HG02973 (cell line): ENCODE measurements around the gene PRPSAP2.
A peak's percentile ranks its signal among the peaks of the same experiment; 100 is the strongest.
"Not testable (repeated sequence)": the region's sequence is repeated elsewhere in the genome, so short reads cannot be mapped to it uniquely, and the experiment has no call there.

Source experiments
- ATAC-seq: cut with Tn5 transposase; IDR thresholded peaks from one replicate; pipeline ENCODE4 v1.9.1; 2021; ENCODE audit warnings: moderate library complexity; ENCODE audit not compliant: unreplicated experiment

PRPSAP2 gene

DNA sequence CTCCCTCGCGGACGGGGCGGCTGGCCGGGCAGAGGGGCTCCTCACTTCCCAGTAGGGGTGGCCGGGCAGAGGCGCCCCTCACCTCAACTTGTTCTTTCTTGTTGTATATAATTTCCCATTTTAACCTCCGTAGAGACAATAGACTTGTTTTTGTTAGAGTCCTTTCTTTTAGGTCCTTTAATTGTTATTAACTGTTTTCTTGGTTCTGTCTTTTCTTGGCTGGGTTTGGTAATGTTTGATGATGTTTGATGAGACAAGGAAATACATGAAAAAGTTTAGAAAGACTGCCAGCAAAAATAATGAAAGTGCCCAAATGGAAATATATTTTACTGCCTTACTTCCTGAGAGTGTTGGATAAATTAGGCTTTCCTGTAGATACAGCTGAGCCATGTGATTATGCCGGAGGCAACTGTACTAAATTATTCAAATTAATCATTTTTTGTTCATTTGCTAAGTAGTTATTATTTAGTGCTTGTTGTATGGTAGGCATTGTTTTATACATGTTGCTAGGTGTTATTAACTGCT, 30.9 kb downstream of the PRPSAP2 start:
- no peak for ATAC-seq

DNA sequence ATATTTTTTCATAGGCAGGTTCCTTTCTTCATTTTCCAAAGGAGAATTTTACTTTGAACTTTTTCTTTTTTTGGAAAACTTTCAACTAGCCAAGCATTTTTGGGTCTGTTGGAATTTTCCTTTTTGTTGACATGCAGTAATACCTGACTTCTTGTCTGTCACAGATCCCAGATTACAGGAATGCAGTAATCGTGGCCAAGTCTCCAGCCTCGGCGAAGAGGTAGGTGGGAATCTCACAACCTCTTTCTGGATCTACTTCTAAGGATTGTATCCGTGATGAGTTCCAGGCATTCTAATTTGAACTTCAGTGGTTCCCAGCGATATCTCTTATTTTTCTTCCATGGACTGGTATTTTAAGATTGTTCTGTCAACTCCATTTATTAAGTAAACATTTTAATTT, 31.7 kb downstream of the PRPSAP2 start:
- no peak for ATAC-seq

DNA sequence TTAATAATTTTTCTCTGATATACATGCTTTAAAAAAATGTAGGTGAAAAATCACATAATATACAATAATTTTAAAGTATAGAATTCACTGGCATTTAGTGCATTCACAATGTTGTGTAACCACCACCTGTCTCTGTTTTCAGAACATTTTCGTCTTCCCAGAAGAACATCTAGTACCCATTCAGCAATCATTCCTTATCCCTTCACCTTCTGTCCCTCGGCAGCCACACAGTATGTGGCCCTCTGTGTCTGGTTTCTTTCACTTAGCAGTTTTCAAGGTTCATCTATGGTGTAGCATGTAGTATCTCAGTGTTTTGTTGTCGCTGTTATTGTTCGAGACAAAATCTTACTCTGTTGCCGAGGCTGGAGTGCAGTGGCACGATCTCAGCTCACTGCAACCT, 33.6 kb downstream of the PRPSAP2 start:
- no peak for ATAC-seq

DNA sequence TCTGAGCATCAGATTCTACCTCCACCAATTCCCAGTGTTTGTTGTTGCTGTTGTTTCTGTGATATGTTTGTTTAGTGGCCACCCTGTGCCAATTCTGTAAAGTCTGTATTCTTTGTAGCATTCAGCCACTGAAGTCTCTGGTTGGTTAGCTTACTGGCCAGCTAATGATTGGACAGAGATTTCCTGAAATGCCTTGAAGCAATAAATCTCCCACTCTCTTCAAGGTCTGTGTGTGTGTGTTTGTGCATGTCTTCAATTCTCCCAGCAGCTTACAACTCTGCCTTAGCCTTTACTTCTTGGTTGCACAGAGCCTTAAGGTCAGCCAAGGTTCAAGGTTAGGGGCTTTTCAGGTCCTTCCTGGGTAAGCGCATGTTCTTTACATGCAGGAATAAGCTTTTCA, 38.2 kb downstream of the PRPSAP2 start:
- ATAC-seq, result no peak

DNA sequence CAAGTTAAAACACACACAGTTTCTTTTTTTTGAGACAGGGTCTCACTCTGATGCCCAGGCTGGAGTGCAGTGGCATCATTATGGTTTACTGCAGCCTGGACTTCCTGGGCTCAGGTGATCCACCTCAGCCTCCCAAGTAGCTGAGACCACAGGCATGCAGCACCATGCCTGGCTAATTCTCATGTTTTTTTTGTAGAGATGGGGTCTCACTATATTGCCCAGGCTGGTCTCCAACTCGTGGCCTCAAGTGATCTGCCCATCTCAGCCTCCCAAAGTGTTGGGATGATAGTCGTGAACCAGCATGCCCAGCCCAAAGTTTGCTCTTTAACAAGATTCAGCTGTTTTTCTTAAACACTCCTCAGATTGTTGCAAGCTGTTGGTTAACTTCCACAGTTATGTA, 39.0 kb downstream of the PRPSAP2 start:
- ATAC-seq, result no peak

DNA sequence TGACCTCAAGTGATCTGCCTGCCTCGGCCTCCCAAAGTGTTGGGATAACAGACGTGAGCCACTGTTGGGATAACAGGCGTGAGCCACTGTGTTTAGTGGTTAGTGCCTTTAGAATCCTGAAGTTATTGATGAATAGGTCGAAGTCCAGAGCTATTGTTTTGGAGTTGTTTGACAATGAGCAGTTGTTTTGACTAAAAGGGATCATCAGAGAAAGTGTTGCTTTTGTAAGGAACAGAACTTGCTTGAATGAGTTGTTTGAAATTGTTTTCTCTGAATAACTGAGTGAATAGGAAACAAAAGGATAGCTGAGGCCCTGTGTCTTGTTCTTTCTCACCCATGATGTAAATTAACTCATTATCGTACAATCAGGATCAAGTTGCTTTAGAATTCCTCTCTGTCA, 46.6 kb downstream of the PRPSAP2 start:
- no peak for ATAC-seq

DNA sequence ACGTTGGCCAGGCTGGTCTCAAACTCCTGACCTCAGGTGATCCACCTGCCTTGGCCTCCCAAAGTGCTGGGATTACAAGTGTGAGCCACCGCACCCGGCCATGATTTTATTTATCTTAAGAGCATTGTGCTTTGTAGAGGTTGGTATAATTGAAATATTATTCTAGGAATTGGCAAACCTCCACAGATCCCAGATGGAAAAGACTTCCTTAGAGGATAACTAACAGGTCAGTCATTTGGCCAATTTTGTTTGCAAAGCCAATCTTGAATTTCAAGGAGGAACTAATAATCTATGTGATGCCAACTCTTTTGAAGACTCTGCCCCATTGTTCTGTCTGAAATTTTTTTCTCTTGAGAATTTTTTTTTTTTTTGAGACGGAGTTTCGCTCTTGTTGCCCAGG, 47.3 kb downstream of the PRPSAP2 start:
- no peak for ATAC-seq

DNA sequence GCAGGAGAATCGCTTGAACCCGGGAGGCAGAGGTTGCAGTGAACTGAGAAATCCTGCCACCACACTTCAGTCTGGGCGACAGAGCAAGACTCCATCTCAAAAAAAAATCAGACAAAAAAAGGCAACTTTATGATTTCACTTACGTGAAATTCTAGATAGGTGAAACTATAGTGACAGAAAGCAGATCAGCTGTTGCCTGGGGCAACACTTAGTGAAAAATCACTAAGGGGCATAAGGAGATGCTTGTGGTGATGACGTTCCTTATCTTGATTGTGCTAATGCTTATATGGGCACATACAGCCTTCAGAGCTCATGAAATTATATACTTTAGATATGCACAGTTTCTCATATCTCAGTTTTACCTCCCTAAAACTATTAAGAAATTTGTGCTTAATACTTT, 52.4 kb downstream of the PRPSAP2 start:
- ATAC-seq, result no peak

DNA sequence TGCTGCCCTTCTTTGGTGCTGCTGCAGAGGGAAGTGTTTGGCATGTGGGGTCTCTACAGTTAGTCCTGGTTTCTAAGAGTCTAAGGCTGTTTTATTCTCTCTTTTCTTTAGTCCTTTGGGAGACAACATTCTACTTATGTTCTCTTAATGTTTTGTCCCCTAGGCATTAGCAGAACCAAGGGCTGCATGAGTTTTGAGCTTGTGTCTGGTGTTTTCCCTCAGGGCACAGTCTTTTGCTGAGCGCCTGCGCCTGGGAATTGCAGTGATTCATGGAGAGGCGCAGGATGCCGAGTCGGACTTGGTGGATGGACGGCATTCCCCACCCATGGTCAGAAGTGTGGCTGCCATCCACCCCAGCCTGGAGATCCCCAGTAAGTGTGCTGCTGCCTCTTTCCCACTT, 53.0 kb downstream of the PRPSAP2 start:
- no peak for ATAC-seq

DNA sequence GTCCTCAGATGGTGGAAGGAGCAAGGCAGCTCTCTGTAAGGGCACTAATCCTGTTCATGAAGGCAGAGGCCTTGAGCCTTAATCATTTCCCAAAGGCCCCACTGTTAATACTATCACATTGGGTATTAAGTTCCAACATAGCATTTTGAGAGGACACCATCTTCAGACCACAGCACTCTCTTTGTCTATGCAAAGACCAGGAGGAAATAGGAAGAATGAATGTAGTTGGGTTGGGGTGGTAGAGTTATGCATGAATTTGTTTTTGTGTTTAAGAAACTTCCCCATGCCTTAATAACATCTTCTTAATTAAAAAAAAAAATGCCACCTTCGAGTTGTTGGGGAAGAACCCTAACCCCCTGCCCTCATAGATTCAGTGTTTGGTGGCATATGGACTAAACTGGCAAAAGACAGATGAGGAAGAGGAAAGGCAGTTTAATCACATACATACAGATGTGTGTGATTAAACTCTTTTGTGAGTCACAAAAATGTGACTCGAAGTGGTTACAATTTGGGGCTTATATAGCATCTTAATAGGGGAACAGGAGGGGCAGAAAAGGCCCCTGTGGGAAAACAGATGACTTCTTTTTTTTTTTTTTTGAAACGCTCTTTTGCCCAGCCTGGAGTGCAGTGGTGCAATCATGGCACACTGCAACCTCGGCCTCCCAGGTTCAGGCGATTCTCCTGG, 59.0 kb downstream of the PRPSAP2 start:
- no peak for ATAC-seq

DNA sequence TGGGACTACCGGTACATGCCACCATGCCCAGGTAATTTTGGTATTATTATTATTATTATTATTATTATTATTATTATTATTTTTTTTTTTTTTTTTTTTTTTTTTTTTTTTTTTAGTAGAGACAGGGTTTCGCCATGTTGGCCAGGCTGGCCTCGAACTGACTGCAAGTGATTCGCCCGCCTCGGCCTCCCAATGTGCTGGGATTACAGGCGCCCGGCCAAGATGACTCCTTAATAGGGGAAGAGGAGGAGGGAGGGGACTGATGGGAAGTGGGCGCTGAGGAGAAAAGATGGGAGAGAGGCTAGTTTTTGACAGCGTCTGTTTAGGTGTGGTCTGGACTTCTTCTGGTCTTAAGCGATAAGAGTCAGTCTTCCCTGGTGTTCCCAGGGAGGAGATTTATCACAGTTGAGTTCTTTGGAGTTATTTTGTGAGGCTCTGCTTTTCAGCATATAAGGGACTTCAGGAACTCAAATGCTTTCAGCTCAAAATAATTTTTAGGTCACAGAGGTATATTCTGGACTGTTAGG, 59.6 kb downstream of the PRPSAP2 start:
- ATAC-seq, result no peak

DNA sequence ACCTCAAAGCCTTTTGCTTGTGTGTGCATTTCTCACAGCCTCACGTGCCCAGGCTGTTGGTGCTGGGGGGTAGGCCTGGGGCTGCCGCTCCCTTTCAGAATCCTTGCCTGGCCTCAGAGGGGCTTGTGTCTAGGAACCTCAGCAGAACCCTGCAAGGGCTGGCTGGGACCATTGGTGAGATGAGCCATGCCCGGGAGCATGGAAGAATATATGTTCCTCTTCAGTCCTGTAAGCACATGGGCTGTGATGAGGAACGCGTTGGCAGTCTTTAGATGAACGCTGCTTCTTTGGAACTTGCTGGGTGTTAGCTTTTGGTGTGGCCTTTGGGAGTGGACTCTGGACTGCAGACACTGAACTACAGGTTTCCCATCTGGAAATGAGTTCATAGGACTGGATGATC, 62.0 kb downstream of the PRPSAP2 start:
- no peak for ATAC-seq

DNA sequence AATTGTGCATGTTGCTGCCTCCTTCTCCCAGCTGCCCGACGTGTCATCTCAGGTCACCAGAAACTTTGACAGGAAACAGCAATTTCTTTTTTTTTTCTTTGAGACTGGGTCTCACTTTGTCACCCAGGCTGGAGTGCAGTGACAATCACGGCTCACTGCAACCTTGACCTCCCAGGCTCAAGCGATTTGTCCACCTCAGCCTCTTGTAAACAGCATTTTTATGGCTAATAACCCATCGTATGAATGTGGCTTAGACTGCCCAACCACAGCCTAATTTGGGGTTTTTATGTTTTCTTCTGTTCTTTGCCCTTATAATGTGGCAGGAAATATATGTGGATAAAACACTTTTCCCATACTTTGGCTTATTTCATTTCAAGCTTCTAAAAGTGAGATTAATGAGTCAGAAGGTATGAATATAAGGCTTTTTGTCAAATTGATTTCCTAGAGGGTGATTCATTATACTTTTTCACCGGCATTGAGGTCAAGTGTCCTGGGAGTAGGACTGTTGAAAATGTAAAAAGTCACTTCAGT, 63.0 kb downstream of the PRPSAP2 start:
- ATAC-seq, result no peak

DNA sequence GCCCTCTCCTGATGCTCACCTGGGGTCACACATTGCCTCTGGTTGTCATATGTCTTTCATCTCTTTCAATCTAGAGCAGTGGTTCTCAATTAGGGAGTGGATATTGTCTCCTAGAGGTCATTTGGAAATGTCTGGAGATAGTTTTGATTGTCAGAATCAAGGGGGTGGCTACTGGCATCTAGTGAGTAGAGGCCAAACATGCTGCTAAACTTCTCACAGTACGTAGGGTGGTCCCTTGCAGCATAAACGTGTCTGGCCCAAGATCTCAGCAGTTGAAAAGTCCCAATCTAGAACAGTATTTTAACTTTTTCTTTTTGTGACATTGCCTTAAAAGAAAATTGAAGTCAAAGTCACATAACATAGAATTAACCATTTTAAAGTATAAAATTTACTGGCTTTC, 63.6 kb downstream of the PRPSAP2 start:
- no peak for ATAC-seq

DNA sequence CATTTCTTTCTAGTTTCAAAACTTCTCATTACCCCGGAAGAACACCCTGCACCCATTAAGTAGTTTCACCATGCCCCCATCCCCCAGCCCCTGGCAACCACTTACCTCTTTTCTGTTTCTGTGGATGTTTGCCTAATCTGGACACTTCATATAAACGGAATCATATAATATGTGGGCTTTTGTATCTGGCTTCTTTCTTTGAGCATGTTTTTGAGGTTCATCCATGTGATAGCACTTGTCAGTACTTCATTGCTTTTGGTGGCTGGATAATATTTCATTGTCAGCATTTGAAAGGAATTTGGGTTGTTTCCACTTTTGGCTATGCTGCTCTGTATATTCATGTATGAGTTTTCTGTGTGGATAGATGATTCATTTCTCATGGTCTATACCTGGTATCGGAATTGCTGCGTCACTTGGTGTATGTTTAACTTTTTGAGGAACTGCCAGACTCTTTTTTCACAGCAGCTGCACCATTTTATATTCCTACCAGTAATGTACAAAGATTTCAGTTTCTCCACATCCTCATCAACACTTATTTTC, 64.1 kb downstream of the PRPSAP2 start:
- ATAC-seq, result peak; percentile 65

DNA sequence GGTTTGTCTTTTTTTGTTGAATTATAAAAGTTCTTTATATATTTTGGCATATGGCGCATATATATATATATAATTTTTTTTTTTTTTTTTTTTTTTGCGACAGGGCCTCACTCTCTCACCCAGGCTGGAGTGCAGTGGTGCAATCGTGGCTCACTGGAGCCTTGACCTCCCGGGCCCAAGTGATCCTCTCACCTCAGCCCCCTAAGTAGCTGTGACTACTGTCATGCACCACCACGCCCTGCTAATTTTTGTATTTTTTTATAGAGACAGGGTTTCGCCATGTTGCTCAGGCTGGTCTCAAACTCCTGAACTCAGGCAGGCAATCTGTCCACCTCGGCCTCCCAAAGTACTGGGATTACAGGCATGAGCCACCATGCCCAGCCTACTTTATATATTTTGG, 64.7 kb downstream of the PRPSAP2 start:
- ATAC-seq, result not testable (repeated sequence)

DNA sequence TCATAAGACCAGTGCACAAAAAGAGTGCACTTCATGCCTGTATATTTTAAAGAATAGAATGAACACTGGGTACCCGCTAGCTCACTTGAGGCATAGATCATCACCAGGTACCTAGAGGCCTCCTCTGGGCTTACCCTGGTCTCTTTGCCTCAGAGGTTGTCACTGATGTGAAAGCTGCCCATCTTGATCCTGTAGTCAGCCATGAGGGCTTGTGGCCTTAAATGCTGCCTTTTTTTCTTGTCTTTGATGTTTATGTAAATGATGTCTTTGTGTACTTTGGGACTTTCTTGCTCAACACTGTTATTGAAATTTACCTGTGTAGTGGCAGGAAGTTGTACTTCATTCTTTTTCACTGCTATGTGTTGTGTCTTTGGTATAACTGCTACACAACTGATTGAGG, 67.3 kb downstream of the PRPSAP2 start:
- no peak for ATAC-seq

DNA sequence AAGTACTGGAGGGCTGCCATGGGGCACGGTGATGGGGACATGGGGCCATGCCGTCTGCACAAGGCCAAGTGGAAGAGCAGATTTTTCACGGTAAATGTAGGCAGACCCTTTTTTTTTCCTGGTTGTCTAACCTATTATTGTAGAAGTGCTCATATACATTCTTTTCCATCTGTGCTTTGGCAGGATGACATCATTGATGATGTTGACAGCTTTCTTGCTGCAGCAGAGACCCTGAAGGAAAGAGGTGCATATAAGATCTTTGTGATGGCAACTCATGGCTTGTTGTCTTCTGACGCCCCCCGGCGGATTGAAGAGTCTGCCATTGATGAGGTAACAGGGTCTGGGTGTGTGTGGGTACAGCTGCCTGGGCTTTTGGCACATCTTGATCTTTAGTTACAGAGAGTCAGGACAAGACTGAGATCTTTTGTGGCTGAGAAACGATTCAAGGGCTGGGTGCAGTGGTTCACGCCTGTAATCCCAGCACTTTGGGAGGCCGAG, 70.7 kb downstream of the PRPSAP2 start:
- no peak for ATAC-seq

DNA sequence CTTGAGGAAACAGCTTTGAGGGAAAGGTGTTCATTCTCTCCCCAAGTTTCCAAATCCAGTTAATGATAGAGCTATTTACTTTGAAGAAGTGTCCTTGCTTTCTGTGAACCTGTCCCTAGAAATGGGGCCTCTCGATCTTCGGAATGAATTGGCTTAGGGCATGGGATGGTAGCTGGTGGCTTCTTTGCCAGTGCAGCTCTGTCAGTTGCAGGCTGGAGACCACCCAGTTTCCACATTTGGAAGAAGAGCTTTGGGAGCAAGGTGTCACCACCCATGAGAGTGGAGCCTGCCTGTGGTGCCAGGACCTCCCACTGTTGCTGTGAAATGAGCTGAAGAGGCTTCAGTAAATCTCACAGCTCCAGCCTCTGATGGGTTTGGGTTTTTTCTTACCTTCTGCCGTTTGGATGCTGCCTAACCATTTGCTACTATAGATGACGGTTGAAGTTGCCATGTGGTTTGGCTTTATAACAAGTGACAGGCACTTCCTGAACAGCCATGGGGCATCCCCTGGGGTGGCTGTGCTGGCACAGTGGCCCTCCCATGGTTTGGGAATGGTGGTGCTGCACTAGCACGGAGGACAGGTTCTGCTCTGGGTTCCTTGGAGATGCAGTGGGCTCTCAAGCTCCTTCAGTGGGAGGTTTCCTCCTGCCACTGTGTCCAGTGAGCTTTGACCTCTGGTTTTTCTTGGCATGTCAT, 74.6 kb downstream of the PRPSAP2 start:
- ATAC-seq, result no peak

DNA sequence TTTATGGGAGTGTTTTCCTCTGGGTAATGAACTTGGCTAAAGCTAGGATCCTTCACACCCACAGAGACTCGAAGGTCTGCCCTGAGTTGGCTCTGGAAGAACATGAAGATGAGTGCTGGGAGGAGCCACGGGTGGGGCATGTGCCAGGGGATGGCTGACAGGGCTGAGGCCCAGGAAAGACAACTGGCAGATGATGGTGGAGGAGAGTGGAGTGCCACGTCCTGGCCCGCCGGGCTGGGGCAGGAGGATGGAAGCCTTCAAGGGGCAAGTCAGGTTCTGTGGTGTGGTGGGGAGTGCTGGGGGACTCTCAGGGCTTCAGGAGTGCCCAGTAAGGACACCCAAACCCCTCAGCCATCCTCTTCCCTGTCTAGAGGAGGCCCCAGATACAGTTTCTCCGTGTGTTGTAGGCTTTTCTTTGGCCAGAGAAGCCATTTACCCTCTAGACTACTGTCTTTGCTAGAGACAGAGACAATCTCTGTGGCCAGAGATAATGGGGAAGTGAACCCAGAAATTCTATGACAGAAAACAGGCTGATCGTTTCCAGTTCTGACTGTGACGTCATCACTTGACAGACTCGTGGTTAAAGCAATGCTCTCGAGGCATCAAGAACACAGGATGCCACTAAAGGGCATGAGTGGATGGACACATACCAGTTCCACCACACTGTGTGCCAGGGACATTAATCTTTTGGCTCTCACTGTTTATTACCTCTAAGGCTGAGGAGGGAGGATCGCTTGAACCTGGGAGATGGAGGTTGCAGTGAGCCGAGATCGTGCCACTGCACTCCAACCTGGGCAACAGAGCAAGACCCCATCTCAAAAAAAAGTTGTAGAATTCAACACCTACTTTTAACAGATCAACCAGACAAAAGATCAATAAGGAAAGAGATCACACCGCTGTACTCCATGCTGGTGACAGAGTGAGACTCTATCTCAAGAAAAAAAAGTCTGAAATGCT, 75.4 kb downstream of the PRPSAP2 start:
- ATAC-seq, result no peak
